Activated T-cell treated with anti-CD3 and anti-CD28 coated beads, Interleukin-2, amount 50 U/mL, for 24 hours (primary cell): Measurements from ENCODE around the gene RRBP1.
"Not testable (repeated sequence)": the region's sequence is repeated elsewhere in the genome, so short reads cannot be mapped to it uniquely, and the experiment has no call there.

Experiments used
- DNase-seq: peaks from one replicate; pipeline ENCODE4 v3.0.0-alpha.2; 2020
- H3K27ac Mint-ChIP-seq: 2 replicates; pipeline ENCODE4 v1.8.0; 2020; ENCODE audit warnings: mild to moderate bottlenecking, mixed read lengths
- H3K27me3 Mint-ChIP-seq: 2 replicates; pipeline ENCODE4 v1.8.0; 2020; ENCODE audit warnings: mixed read lengths
- H3K36me3 Mint-ChIP-seq: 2 replicates; pipeline ENCODE4 v1.8.0; 2020; ENCODE audit warnings: low read depth, mixed read lengths
- H3K4me1 Mint-ChIP-seq: 2 replicates; pipeline ENCODE4 v1.8.0; 2020; ENCODE audit warnings: low read depth, mixed read lengths
- H3K4me3 Mint-ChIP-seq: 2 replicates; pipeline ENCODE4 v1.8.0; 2020; ENCODE audit warnings: mild to moderate bottlenecking, moderate library complexity, mixed read lengths
- H3K9me3 Mint-ChIP-seq: 2 replicates; pipeline ENCODE4 v1.8.0; 2020; ENCODE audit warnings: mixed read lengths

Gene RRBP1

GRCh38 chr20:17667445-17667844 is 14.6 kb downstream of the RRBP1 start:
- peaks cover 46% of the 10 kb centered on the region for H3K4me1 Mint-ChIP-seq

GRCh38 chr20:17666481-17666880 is 15.6 kb downstream of the RRBP1 start:
- no peaks in the 10 kb centered on the region for H3K9me3 Mint-ChIP-seq
- DNase-seq: no peak
- H3K4me3 Mint-ChIP-seq: no peak overlapping the region
- peaks cover 53% of the 10 kb centered on the region for H3K4me1 Mint-ChIP-seq
- H3K27me3 Mint-ChIP-seq: no peaks in the 10 kb centered on the region
- peaks cover 3% of the 10 kb centered on the region for H3K36me3 Mint-ChIP-seq
- no peak overlapping the region for H3K27ac Mint-ChIP-seq

More at GRCh38 chr20:17667445-17667844, 14.6 kb downstream of the RRBP1 start:
- no peaks in the 10 kb centered on the region for H3K27me3 Mint-ChIP-seq
- H3K4me3 Mint-ChIP-seq: no peak overlapping the region
- peaks cover 3% of the 10 kb centered on the region for H3K36me3 Mint-ChIP-seq
- no peak for DNase-seq
- no peak overlapping the region for H3K27ac Mint-ChIP-seq
- H3K9me3 Mint-ChIP-seq: no peaks in the 10 kb centered on the region

- Mint-ChIP-seq H3K9me3 (no peaks in the 10 kb centered on the region), H3K27me3 (no peaks in the 10 kb centered on the region), H3K27ac (peak overlapping the region; percentile 61), H3K36me3 (peaks cover 4% of the 10 kb centered on the region), H3K4me1 (peaks cover 54% of the 10 kb centered on the region), H3K4me3 (no peak overlapping the region)
- no peak for DNase-seq
Observed at GRCh38 chr20:17665756-17666155, 16.3 kb downstream of the RRBP1 start.

- Mint-ChIP-seq H3K27ac (peak overlapping the region; percentile 34), H3K4me1 (peaks cover 47% of the 10 kb centered on the region)
Observed at GRCh38 chr20:17664025-17664633, 17.9 kb downstream of the RRBP1 start.

GRCh38 chr20:17663486-17663885 is 18.6 kb downstream of the RRBP1 start:
- Mint-ChIP-seq H3K27ac (no peak overlapping the region), H3K4me3 (no peak overlapping the region), H3K9me3 (no peaks in the 10 kb centered on the region), H3K36me3 (peaks cover 11% of the 10 kb centered on the region), H3K27me3 (no peaks in the 10 kb centered on the region), H3K4me1 (peaks cover 46% of the 10 kb centered on the region)
- DNase-seq: no peak

More at GRCh38 chr20:17664025-17664633, 17.9 kb downstream of the RRBP1 start:
- Mint-ChIP-seq H3K36me3 (peaks cover 8% of the 10 kb centered on the region), H3K9me3 (no peaks in the 10 kb centered on the region), H3K4me3 (peak overlapping the region; percentile 21), H3K27me3 (no peaks in the 10 kb centered on the region)
- no peak for DNase-seq

- H3K4me1 Mint-ChIP-seq: peaks cover 46% of the 10 kb centered on the region
- no peak overlapping the region for H3K27ac Mint-ChIP-seq
- no peaks in the 10 kb centered on the region for H3K27me3 Mint-ChIP-seq
- no peak for DNase-seq
- H3K36me3 Mint-ChIP-seq: peaks cover 16% of the 10 kb centered on the region
- H3K9me3 Mint-ChIP-seq: no peaks in the 10 kb centered on the region
- H3K4me3 Mint-ChIP-seq: no peak overlapping the region
Observed at GRCh38 chr20:17663040-17663399, 19.0 kb downstream of the RRBP1 start.

GRCh38 chr20:17662333-17663039 is 19.6 kb downstream of the RRBP1 start:
- no peaks in the 10 kb centered on the region for H3K27me3 Mint-ChIP-seq
- peak overlapping the region; percentile 22 for H3K27ac Mint-ChIP-seq
- DNase-seq: no peak
- peaks cover 46% of the 10 kb centered on the region for H3K4me1 Mint-ChIP-seq
- peaks cover 17% of the 10 kb centered on the region for H3K36me3 Mint-ChIP-seq
- no peaks in the 10 kb centered on the region for H3K9me3 Mint-ChIP-seq
- H3K4me3 Mint-ChIP-seq: no peak overlapping the region

GRCh38 chr20:17661121-17661744 is 20.8 kb downstream of the RRBP1 start:
- H3K27ac Mint-ChIP-seq: no peak overlapping the region
- H3K9me3 Mint-ChIP-seq: no peaks in the 10 kb centered on the region
- H3K27me3 Mint-ChIP-seq: no peaks in the 10 kb centered on the region
- peaks cover 43% of the 10 kb centered on the region for H3K4me1 Mint-ChIP-seq
- H3K36me3 Mint-ChIP-seq: peaks cover 23% of the 10 kb centered on the region
- H3K4me3 Mint-ChIP-seq: no peak overlapping the region
- no peak for DNase-seq

- DNase-seq: no peak
- no peak overlapping the region for H3K4me3 Mint-ChIP-seq
- peaks cover 41% of the 10 kb centered on the region for H3K4me1 Mint-ChIP-seq
- no peak overlapping the region for H3K27ac Mint-ChIP-seq
- H3K36me3 Mint-ChIP-seq: peaks cover 23% of the 10 kb centered on the region
- no peaks in the 10 kb centered on the region for H3K9me3 Mint-ChIP-seq
- H3K27me3 Mint-ChIP-seq: no peaks in the 10 kb centered on the region
Observed at GRCh38 chr20:17660667-17661066, 21.4 kb downstream of the RRBP1 start.

- Mint-ChIP-seq H3K4me3 (no peak overlapping the region), H3K36me3 (peaks cover 24% of the 10 kb centered on the region), H3K27me3 (no peaks in the 10 kb centered on the region), H3K9me3 (no peaks in the 10 kb centered on the region), H3K27ac (no peak overlapping the region), H3K4me1 (peaks cover 37% of the 10 kb centered on the region)
- DNase-seq: no peak
Observed at GRCh38 chr20:17659801-17660200, 22.2 kb downstream of the RRBP1 start.

GRCh38 chr20:17659344-17659743 is 22.7 kb downstream of the RRBP1 start:
- peaks cover 33% of the 10 kb centered on the region for H3K4me1 Mint-ChIP-seq

GRCh38 chr20:17658648-17658993 is 23.4 kb downstream of the RRBP1 start:
- H3K4me3 Mint-ChIP-seq: no peak overlapping the region
- peaks cover 30% of the 10 kb centered on the region for H3K36me3 Mint-ChIP-seq
- H3K27me3 Mint-ChIP-seq: no peaks in the 10 kb centered on the region
- no peak for DNase-seq
- H3K4me1 Mint-ChIP-seq: peaks cover 26% of the 10 kb centered on the region
- no peaks in the 10 kb centered on the region for H3K9me3 Mint-ChIP-seq
- H3K27ac Mint-ChIP-seq: no peak overlapping the region

More at GRCh38 chr20:17659344-17659743, 22.7 kb downstream of the RRBP1 start:
- not testable (repeated sequence) for H3K27ac Mint-ChIP-seq, H3K27me3 Mint-ChIP-seq, DNase-seq, H3K4me3 Mint-ChIP-seq, H3K9me3 Mint-ChIP-seq
- peaks cover 26% of the 10 kb centered on the region for H3K36me3 Mint-ChIP-seq

GRCh38 chr20:17657898-17658647 is 24.0 kb downstream of the RRBP1 start:
- no peak overlapping the region for H3K27ac Mint-ChIP-seq
- peaks cover 30% of the 10 kb centered on the region for H3K36me3 Mint-ChIP-seq
- no peaks in the 10 kb centered on the region for H3K27me3 Mint-ChIP-seq
- no peaks in the 10 kb centered on the region for H3K9me3 Mint-ChIP-seq
- no peak for DNase-seq
- peaks cover 20% of the 10 kb centered on the region for H3K4me1 Mint-ChIP-seq
- no peak overlapping the region for H3K4me3 Mint-ChIP-seq

GRCh38 chr20:17657079-17657825 is 24.8 kb downstream of the RRBP1 start:
- Mint-ChIP-seq H3K4me3 (no peak overlapping the region), H3K4me1 (peaks cover 13% of the 10 kb centered on the region), H3K27me3 (no peaks in the 10 kb centered on the region), H3K36me3 (peaks cover 30% of the 10 kb centered on the region), H3K27ac (no peak overlapping the region), H3K9me3 (no peaks in the 10 kb centered on the region)
- no peak for DNase-seq
